Stomach (tissue), 9 donors: ENCODE measurements around the gene COL9A1. TPM values are rescaled to one million over a fixed set of nuclear protein-coding genes. Genes with fewer than 3 reads are reported as not detected.

Experiments
- DNase-seq, 2 donors: peaks; one replicate each; pipeline versions ENCODE4 v3.0.0 to v3.0.0-alpha.2; 2013 to 2019
- H3K27ac ChIP-seq, 5 donors: fragments of 200-600 bp in 4 of 5; sonication (generic) in 4 of 5; one replicate each; pipeline ENCODE4 v1.5.1; 2013 to 2019; ENCODE audit warnings: mild to moderate bottlenecking in 1 of 5, moderate library complexity in 1 of 5
- H3K27me3 ChIP-seq, 3 donors: fragments of 200-600 bp; sonication (generic); one replicate each; pipeline ENCODE4 v1.5.1; 2017 to 2019; ENCODE audit warnings: mixed run types in 1 of 3
- H3K36me3 ChIP-seq, 4 donors: fragments of 200-600 bp; sonication (generic); 1 replicate in 3 of 4; 2 replicates in 1 of 4; pipeline ENCODE4 v1.5.1; 2016 to 2019
- H3K4me1 ChIP-seq, 4 donors: fragments of 200-600 bp; sonication (generic); one replicate each; pipeline ENCODE4 v1.5.1; 2016 to 2019
- H3K4me3 ChIP-seq, 4 donors: fragments of 200-600 bp; sonication (generic) in 3 of 4; one replicate each; pipeline ENCODE4 v1.5.1; 2016 to 2019; ENCODE audit warnings: mild to moderate bottlenecking in 1 of 4
- H3K9me3 ChIP-seq, 4 donors: fragments of 200-600 bp; sonication (generic); one replicate each; pipeline ENCODE4 v1.5.1; 2016 to 2019
- CTCF ChIP-seq, 7 experiments: fragments of 450-650 bp in 4 of 7; fragments of 200-600 bp in 3 of 7; sonication (generic) in 3 of 7; IDR thresholded peaks; one replicate each; pipeline ENCODE4 v1.5.1; 2016 to 2019; ENCODE audit warnings: antibody characterized with exemption in 7 of 7, control low read depth in 2 of 7, mild to moderate bottlenecking in 1 of 7
- EP300 ChIP-seq: sonication (generic); formaldehyde crosslinking; IDR thresholded peaks from one replicate; pipeline ENCODE4 v1.6.1; 2017; ENCODE audit warnings: antibody characterized with exemption
- POLR2A ChIP-seq, 4 donors: fragments of 450-650 bp; IDR thresholded peaks; one replicate each; pipeline ENCODE4 v1.6.1; 2016; ENCODE audit warnings: antibody characterized with exemption in 4 of 4, control low read depth in 2 of 4, mild to moderate bottlenecking in 1 of 4, moderate library complexity in 1 of 4
- POLR2AphosphoS5 ChIP-seq, 3 donors: sonication (generic); formaldehyde crosslinking; IDR thresholded peaks; one replicate each; pipeline ENCODE4 v1.6.1; 2016; ENCODE audit warnings: antibody characterized with exemption in 3 of 3
- WGBS, 5 donors: extraction: QIAGEN DNeasy Blood & Tissue Kit in 3 of 5; methylation state at CpG; one replicate each; pipeline versions ENCODE4 v1.1.5 to v1.1.7; 2013 to 2018; 5-methylcytosine and 5-hydroxymethylcytosine counted together
- intact Hi-C: fragments of 100-400 bp; cut with DNase I; formaldehyde crosslinking; loops from one replicate; pipeline ENCODE4 v1.15.1; 2023; ENCODE audit warnings: low total_unique reads
- polyA plus RNA-seq, 3 donors: library from polyadenylated mRNA; stranded (reverse); fragments of 200-250 nt; gene quantifications; one replicate each; pipeline ENCODE4 v1.2.3, GENCODE V29; 2013
- total RNA-seq, 5 donors: library from RNA; depleted of rRNA; stranded (reverse); fragments of >200 nt; gene quantifications; one replicate each; pipeline versions ENCODE4 v1.1.0 to v1.2.3, GENCODE V29; 2014 to 2016
- donor health status: healthy with polysubstance abuse.
- donor health status: Bipolar disorder and iron deficiency.
- donor health status: healthy.

COL9A1 gene
- total and polyA plus RNA-seq, 8 donors = 0.25 to 36.1 (median 8.4) TPM; not detected in 4

GRCh38 chr6:70277470-70277869 lies 25.4 kb downstream of the COL9A1 start:
- DNase-seq = peak in 1 of 2 donors; percentile 85
- intact Hi-C loops = no loop called here
- 61 to 81% (median 77%) methylated on average over 2 of the region's 2 CpGs for WGBS, 5 donors
- TF ChIP-seq POLR2AphosphoS5 (IDR thresholded peaks at IDR 0.05) (peak in 1 of 3 donors; percentile 20), CTCF (IDR thresholded peaks at IDR 0.05) (no peak)
- Histone ChIP-seq H3K36me3 (no peaks in the 10 kb centered on the region), H3K27ac (no peak overlapping the region), H3K9me3 (no peaks in the 10 kb centered on the region), H3K4me1 (peaks cover 4 to 18% (median 7%) of the 10 kb centered on the region in 4 donors), H3K4me3 (no peak overlapping the region), H3K27me3 (peaks cover 0 to 24% (median 19%) of the 10 kb centered on the region in 3 donors)

GRCh38 chr6:70274338-70274737 lies 28.5 kb downstream of the COL9A1 start:
- TF ChIP-seq EP300 = no peak
- no peak for TF ChIP-seq POLR2A (IDR thresholded peaks at IDR 0.05)
- no peak for TF ChIP-seq CTCF (IDR thresholded peaks at IDR 0.05)
- TF ChIP-seq POLR2AphosphoS5 (IDR thresholded peaks at IDR 0.05) = no peak
- no peak for DNase-seq
- Histone ChIP-seq H3K27ac (no peak overlapping the region), H3K4me1 (no peaks in the 10 kb centered on the region), H3K36me3 (no peaks in the 10 kb centered on the region), H3K9me3 (no peaks in the 10 kb centered on the region), H3K27me3 (no peaks in the 10 kb centered on the region), H3K4me3 (no peak overlapping the region)
- intact Hi-C loops = no loop called here
- 76 to 91% (median 85%) methylated on average over 4 of the region's 4 CpGs for WGBS, 5 donors

- no peak for TF ChIP-seq POLR2AphosphoS5 (IDR thresholded peaks at IDR 0.05)
- TF ChIP-seq POLR2A (IDR thresholded peaks at IDR 0.05) = no peak
- TF ChIP-seq EP300 = no peak
- TF ChIP-seq CTCF (IDR thresholded peaks at IDR 0.05) = no peak
Measured at GRCh38 chr6:70272071-70272470, 30.8 kb downstream of the COL9A1 start.

GRCh38 chr6:70270287-70271005 lies 32.4 kb downstream of the COL9A1 start:
- H3K36me3 ChIP-seq = no peaks in the 10 kb centered on the region
- H3K27ac ChIP-seq = no peak overlapping the region
- H3K27me3 ChIP-seq = no peaks in the 10 kb centered on the region
- H3K4me3 ChIP-seq = no peak overlapping the region
- intact Hi-C loops = no loop called here
- 59 to 69% (median 64%) methylated on average over 8 of the region's 8 CpGs for WGBS, 5 donors
- no peaks in the 10 kb centered on the region for H3K4me1 ChIP-seq
- no peaks in the 10 kb centered on the region for H3K9me3 ChIP-seq
- TF ChIP-seq POLR2AphosphoS5 (IDR thresholded peaks at IDR 0.05) (no peak), CTCF (IDR thresholded peaks at IDR 0.05) (no peak), EP300 (no peak), POLR2A (IDR thresholded peaks at IDR 0.05) (no peak)
- no peak for DNase-seq

More at GRCh38 chr6:70272071-70272470, 30.8 kb downstream of the COL9A1 start:
- H3K4me3 ChIP-seq = no peak overlapping the region
- no peak overlapping the region for H3K27ac ChIP-seq
- no peaks in the 10 kb centered on the region for H3K36me3 ChIP-seq
- H3K4me1 ChIP-seq = no peaks in the 10 kb centered on the region
- no peaks in the 10 kb centered on the region for H3K27me3 ChIP-seq
- DNase-seq = no peak
- WGBS, 5 donors = 52 to 59% (median 57%) methylated on average over 2 of the region's 2 CpGs
- intact Hi-C loops = no loop called here
- H3K9me3 ChIP-seq = no peaks in the 10 kb centered on the region
